Anterior cingulate cortex (tissue), 58 donors: Measurements from ENCODE around the gene CHST15.

Source experiments
- DNase-seq, 58 donors: peaks; one replicate each; lab custom pipeline; 2025; lab: John Stamatoyannopoulos, UW

The CHST15 gene

DNA sequence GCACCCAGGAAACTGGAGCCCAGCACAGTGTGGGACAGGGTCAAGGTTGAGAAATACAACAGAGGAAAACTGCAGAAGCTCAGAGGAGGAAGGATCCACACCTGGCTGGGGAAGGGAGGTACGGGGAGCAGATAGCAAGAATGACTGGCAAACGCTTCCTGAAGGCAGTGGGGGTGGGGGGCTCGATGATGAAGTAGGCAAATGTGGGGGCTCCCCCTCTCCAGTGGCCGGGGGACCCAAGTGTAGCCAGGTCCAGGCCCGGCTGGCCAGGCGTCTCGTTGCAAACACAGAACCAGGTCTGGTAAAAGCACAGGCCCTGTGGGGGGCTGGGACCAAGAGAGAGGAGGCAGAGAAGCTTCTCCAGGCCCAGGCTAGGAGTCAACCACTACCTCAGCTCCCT, 7.7 kb downstream of the CHST15 start:
- no peak for DNase-seq

DNA sequence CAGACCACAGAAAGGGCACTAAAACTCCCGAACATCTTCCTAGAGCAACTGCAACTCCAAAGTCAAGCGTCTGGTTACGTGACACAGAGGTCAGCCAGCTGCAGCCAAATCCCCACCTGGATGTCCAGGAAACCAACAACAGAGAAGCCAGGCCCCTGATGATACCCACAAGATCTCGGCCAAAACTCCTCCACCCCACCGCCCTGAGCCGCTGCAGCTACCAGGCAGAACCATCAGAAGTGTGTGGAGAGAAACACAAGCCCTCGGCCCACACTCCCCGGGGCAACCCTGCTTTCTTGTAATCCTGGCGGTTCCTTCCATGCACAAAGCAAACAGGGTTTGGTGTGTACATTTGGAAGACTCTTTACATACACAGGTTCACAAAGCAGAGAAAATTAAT, 8.7 kb downstream of the CHST15 start:
- peak in 2 of 58 donors; percentile 46 to 88 for DNase-seq

DNA sequence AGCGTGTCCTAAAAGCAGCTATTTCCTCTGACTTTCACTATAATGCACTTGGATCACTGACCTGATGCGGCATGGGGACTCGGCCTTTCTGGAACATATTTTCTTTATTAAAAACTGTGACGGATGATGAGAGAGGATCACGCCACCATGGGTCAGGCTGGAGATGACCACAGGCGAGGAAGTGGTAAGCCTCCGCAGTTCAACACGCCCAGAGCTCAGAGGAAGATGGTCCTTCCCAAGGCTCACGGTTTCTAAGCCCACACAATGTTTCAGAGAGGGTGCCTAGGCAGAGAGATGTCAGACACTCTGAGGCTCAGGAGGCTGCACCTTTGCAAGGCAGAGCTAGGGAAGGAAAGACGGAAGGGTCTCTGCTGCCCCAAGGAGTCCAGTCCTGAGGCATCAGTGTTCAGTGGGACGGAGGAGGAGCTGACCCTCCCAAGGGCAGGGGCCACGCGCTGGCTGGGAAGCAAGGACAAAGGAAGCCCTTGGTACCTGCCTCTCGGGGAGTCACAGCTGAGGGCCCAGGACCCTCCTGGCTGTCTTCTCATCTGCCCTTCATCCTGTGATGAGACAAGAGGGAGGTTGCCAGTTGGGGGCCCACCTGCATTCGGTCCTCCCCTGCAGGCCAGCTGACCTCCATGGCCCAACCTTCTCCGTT, 9.5 kb downstream of the CHST15 start:
- DNase-seq, result no peak

DNA sequence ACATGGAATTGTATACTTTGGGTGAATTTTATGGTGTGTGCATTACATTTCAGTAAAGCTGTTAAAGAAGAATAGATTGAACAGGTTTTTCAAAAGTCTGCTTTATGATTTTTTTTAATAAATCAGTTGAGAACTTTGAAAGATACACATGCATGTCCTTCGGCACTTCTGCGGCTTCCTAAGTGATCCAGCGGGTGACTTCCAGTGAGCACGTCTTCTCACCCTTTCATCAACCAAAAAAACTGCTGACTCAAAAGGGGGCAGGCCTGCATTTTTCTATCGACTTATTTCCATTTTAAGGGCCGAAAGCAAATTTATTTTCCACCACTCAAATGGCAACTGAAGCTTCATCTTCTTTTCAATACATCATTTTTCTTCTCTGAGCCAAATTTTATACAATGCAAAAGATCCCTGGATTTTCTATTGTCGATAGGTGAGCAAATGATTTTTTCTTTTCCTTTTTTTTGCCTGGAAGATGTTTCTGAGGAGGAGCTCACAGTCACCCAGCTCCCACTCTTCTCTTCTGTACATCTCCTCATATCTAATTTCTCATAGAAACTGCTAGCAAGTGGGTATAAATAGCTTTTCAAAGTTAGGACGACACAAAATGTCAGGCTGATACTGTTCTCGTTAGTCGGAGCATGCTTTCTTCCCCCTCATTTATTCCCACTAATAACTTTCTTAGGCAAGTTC, 10.2 kb downstream of the CHST15 start:
- no peak for DNase-seq

DNA sequence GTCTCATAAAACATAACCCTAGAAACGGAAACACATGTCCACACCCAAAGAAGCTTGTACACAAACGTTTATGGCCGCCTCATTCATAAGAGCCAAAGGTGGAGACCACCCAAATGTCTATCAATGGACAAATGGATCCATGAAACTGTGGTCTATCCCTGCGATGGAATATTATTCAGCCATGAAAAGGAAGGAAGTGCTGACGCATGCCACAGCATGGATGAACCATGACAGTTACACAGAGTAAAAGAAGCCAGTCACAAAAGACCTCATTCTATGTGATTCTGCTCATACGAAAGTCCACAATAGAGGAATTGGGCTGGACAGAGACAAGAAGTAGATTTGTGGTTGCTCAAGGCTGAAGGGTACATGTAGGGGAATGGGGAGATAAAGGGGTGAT, 10.8 kb downstream of the CHST15 start:
- DNase-seq, result no peak

DNA sequence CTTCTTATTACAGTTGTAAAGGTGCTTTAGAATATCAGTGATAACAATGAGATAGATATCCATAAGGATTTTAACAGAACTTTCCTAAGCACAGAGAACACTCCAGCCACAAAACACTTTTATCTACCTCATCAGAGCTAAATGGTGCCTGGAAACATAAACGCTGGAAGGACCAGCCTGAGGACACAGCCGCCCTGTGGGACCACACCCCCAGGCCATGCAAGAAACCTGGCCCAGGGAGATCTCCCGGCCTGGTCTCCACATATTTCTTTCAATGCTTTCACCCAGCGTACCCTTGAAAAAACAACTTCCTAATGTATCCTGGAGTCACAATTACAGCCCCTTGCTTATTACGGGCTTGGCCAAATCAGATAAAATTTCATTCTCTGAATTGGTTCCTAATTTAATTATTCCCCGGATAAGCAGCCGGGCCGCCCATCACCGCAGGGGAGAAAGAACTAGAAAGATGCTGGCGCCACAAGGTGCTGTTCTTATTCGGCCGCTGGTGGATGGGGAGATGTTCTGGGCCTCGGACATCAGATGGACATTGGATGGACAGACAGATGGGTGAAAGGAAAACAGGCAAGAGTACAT, 11.8 kb downstream of the CHST15 start:
- no peak for DNase-seq

DNA sequence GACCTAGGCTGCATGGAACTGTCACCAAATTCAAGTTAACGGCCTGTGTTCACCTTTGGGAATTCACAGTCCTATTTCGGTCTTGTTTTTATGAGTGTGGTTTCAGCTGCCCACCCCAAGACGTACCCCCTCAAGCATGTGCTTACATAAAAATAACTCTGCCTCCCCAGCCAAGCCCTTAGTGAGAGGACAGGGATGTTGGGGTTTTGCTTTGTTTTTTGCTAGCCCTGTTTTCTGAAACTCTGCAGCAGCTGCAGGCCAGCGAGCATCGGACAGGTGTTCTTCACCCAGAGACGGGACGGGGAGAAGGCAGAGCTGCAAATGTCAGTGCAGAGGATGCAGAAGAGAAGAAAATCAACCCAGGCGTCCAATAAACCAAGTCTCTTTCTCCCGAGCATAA, 13.5 kb downstream of the CHST15 start:
- no peak for DNase-seq

DNA sequence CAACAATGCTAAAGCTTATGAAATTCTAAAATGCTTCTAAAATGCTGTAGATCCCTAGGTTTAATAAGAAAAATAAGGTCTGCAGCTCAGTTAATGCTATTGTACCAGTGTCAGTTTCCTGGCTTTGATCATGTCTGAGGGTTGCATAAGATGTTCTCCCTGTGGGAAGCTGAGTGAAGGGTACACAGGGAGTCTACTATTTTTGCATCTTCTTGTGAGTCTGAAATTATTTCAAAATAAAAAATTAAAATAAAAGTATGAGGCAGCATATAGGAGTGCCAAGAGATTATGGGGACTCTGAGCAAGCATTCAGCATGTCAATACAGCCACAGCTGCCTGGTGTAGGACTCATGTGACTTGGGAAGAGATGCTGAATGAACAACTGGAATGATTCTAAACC, 14.7 kb downstream of the CHST15 start:
- no peak for DNase-seq

DNA sequence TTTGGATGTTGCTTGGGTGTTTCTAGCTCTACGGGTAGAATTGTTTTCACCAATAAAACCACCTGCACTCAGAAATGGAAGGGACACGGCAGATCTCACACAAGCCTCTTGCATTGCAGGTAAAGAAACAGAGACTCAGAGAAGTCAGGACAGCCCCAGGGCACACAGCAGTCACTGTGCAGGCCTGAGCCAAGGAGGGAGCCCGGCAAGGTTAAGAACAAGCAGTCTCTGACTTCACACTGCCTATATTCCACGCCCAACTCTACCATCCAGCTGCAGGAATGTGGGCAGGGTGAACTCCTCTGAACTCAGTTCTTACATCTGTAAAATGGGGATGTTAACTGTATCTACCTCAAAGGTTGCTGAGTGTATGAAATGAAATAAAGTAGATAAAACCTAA, 15.4 kb downstream of the CHST15 start:
- DNase-seq, result no peak

DNA sequence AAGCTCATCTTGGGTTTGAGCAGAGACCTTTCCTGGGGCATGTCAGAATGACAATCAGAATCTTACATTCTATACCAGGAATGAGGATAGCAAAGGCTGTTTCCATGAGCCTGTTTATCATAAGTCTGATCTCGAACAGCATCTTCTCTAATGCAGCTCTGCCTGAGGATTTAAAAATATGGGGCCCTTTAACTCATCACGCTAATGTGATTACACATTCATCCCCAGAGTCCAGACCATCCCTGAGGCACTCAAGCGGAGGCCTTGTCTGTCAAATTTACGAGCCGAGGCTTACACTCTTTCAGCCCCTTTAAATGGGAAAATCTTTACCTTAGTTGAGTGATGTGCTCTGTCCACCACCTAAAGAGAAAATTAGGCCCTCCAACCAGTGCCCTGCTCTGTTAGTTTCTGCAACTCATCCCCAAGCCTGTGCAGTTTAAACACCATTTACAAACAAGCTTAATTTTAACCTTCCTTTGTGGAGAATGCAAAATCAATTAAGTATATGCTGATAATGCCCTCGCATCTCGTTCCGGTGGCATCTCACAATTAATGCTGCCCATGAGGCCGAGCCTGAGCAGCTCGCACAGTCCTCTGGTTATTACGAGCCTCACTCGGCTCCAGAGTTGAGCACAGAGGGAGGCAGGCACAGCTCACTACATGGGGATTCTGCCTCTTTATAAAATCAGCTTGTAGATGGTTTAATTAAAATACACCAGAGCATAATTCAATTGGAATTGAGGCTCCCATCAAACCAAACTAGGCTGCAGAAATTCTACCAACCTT, 16.0 kb downstream of the CHST15 start:
- DNase-seq, result no peak

DNA sequence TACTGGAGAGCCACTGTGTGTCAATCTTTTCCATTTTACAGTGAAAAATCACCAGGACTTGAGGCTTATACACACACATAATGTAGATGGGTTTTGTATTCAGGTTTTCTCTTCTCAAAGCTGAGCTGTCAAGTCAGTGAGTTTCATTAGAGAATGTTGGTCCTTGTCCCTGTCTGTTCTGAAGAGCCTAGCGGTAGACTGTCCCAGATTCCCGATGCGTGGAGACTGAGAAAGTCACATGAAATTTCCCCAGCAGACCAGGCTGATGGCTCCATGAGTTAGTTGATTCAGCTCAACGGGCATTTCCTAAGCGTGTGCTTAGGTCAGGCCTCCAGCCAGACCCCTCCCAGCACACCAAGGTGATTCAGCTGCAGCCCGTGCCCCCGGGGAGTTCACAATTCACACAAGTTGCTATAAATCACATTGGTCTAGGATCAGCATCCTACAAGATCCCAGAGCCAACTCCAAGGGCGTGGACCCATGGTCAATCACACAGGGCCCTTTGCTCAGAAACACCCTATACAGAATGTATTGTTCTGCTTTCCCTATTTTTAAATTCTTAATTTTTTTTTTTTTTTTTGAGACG, 17.2 kb downstream of the CHST15 start:
- DNase-seq, result no peak

DNA sequence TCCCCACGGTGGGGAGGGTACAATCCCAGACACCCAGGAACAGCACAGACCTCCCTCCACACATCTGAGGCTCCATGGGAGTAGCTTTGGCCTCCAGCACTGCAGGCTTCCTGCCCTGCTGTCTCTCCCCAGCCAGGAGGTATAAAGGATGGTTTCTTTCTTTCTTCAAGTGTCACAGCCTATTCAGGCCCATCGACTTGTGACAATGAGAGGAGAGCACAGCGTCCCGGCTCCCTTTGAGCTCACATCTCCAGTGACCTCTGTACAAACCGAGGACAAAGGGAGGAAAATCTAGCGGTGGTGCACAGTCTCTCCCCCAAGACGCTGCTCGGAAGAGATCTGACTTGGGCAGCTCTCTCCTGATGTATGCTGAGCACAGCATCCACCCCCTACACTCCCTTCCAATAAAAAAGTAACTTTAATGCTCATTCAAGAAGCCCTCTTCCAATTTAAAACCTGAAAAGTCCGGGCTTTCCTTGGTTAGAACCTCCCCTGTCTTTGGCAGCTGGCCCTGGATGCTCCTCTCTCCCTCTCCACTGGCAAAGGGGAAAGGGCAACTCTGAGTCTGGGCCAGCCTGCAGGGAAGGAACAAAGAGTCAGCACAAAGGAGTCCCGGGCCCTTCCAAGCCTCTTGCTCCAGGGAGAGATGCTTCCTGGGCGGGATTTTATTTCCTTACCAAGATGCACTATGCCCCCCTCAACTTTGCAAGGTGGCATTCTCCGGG, 18.0 kb downstream of the CHST15 start:
- DNase-seq, result peak in 9 of 58 donors; percentile 15 to 40 (median 25)

DNA sequence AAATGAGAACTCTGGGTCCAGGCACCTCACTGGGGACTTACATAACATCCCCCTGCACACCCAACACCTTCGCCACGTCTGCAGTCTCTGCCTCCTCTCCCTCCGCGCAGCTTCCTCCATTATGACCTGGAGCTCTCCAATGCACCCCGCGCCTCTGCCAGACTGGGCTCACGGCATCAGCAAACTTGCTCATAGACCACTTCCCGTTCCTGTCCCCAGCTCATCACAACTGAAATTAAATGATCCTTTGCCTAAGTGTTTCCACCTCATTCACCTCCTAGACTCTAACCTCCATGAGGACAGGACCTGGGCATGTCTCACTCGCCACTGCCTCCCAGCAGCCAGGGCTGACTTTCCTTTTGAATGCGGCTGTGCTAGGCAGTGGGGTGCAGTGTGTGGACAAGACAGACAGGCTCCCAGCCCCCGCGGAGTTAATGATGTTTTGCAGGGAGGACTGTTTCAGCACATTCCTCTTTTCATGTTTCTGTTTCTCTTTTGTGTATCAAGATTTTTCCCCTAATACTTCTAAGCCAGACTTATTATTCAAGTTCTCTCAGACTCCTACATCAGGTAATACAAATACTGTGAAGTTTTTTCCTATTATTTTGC, 18.8 kb downstream of the CHST15 start:
- peak in 3 of 58 donors; percentile 15 to 25 (median 17) for DNase-seq

DNA sequence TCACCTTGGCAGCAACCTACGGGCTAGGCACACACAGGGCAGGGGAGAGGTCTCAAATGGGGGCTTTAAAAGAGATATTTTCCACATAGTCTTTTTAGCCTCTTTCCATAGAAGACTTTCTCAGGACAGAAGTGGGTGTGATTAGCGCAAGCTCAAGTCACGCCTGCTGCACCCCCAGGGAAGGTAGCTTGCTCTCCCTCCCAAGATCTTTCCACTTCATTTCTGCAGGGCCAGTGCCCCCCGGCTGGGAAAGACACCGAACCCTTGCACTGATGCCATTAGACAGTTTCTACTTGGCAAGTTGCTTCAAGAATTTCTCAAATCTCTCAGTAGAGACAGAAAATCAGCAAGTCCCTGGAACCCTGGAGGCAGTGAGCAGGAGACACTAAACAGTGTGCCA, 19.4 kb downstream of the CHST15 start:
- no peak for DNase-seq

DNA sequence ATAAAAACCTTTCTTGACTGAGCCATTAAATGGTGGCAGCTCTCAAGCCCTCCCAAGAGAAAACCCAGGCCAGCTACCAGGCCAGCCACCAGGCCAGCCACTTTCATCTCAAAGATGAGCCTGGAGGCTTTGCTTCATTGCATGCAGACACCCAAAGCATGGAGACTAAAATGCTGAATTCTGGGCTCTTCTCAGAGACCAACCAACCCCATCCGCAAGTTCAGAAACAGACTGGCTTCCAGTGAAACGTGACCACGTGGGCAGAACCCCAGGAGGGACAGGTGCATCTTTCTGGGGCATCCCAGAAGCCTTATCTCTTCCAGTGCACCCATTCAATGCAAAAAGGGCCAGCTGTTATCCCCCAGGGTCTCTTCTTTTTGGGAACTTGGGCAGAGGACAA, 20.9 kb downstream of the CHST15 start:
- no peak for DNase-seq

DNA sequence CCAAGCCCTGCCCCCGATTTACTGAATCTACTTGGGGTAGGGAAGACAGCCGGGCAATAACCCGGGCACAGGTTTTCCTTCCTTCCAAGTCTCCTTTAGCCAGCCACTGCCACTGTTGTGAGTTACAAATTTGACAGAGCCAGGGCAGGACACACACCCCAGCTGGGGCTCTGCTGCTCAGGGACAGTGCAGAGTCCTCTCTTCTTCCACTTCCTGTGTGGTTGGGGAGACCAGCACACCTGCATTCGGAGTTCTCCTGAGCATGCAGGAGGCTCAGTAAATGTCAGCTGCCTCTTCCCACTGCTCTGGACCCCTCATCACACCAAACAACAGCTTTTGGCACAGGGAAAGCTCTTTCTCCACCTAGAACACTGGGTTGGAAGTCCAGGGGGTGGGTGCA, 21.3 kb downstream of the CHST15 start:
- DNase-seq, result no peak

DNA sequence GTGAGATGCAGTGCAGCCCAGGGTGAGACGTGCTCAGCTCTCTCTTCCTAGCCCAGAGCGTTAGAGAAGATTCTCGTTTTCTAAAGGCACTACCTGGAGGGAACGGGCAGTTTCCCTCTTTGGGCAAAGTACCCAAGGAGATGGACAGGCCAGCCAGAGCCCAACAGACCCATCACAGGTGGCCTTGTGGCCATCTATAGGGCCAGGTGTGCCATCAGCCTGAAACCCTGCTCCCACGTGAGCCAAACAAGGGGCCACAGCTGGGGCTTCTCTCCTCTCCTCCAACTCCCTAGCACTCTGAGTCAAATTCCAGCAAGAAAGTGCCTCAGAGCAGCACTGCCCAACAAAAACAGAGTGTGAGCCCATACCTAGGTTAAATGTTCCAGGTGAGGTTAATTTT, 22.3 kb downstream of the CHST15 start:
- DNase-seq, result no peak

DNA sequence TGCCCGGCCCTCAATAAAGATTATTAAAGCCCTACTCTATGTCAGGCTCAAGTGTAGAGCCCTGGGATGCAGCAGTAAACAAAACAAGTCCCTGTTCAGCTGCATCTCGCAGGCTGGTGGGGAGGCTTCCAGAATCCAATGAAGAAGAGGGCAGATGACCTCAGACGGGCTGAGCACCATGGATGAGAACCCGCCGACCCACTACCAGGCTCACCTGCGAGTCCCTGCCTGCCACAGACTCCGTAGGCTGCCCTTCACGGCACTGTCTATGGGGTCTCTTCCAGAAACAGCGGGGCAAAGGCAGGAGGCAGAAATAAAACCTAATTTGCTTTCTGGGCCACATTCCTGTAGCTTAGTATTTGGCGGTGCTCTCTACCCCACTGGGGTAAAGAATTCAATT, 22.7 kb downstream of the CHST15 start:
- DNase-seq, result no peak

DNA sequence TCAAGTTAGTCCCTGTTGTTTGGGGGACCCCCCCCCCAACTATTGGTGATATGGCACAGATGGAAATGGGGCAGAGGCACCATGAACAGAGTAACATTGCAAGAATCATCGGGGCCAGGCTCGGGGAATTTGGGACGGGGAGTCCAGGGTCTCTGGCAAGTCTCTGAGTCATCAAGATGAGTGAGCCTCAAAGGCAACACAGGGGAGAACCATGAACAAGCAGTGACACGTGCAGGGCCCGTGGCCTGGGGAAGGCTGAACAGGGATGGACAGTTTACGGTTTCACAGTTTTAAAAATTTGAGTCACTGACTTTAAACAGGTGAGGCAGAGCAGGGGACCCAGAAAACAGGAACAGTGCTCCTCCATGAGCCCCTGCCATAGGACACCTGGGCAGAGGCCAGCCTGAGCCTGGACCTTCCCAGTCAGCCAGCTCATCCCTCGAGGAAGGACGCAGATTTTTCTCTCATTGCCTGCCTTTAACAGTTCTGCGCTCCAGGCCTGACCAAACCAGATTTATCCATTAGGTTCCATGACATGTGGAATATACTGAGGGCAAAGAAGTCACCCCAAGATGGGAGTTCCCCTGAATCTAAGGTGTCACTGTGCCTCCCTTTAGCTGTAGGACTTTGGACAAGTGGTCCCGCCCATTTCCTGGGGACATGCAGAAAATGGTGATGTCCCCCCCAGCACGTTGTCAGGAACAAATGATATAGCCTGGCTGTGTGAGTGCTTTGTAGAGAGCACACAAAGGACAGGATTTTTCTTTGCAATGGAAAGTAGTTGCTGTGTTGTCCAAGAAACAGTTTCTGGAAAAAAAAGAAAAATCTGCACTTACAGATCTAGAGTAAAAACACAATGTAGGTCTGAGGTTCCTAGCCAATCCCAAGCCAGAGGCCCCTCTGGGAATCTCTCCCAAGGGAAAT, 23.8 kb downstream of the CHST15 start:
- no peak for DNase-seq
